Measurements from ENCODE around the gene IFITM2. TPM values are rescaled to one million over a fixed set of nuclear protein-coding genes. Genes with fewer than 3 reads are reported as not detected.

IFITM2 gene
- total and polyA plus RNA-seq, 8 donors, result 32.1 to 182 (median 98.1) TPM

DNA sequence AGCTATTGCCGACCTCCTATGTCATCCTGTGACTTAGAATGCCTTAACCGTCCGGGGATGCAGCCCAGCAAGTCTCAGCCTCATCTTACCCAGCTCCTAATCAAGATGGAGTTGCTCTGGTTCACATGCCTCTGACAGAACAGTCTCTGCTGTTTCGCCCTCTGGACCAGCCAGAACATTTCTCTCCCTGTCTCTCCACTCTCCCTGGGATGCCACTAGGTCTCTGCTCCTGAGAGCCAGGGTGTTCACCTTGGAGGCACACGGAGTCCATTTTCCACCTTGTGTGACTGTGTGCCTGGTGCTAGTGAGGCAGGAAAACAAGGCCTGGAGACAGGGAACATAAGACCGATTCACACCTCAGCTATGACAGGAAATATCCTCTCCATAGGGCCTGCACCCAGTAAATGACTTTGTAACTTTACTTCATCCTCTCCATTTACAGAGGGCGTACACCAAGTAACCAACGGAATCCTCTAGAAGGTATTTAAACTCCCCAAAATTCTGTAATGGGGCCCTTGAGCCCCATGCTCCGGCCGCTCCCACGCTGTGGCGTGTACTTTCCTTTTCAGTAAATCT is 44.9 kb downstream of the IFITM2 start:
- intact Hi-C loops (cut with DNase I), result loop anchor here in 2 of 3 donors (5.0 to 10.0 kb wide), 2 partner anchors 45 to 48 kb away; partner anchors contain the start of gene IFITM2 (in 2 of the 2)
- DNase-seq (no peak), ATAC-seq (no peak), FAIRE-seq (no peak)
- TF ChIP-seq, protein P1, sequence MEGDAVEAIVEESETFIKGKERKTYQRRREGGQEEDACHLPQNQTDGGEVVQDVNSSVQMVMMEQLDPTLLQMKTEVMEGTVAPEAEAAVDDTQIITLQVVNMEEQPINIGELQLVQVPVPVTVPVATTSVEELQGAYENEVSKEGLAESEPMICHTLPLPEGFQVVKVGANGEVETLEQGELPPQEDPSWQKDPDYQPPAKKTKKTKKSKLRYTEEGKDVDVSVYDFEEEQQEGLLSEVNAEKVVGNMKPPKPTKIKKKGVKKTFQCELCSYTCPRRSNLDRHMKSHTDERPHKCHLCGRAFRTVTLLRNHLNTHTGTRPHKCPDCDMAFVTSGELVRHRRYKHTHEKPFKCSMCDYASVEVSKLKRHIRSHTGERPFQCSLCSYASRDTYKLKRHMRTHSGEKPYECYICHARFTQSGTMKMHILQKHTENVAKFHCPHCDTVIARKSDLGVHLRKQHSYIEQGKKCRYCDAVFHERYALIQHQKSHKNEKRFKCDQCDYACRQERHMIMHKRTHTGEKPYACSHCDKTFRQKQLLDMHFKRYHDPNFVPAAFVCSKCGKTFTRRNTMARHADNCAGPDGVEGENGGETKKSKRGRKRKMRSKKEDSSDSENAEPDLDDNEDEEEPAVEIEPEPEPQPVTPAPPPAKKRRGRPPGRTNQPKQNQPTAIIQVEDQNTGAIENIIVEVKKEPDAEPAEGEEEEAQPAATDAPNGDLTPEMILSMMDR (IDR thresholded peaks at IDR 0.05), result no peak
- Histone ChIP-seq H3K27ac (peak overlapping the region in 3 of 4 donors; percentile 60 to 98 (median 93)), H3K4me1 (peaks cover 17 to 28% (median 20%) of the 10 kb centered on the region in 3 donors), H3K27me3 (no peaks in the 10 kb centered on the region), H3K36me3 (no peaks in the 10 kb centered on the region), H3K9me3 (no peaks in the 10 kb centered on the region), H3K4me3 (no peak overlapping the region)
- 95 to 97% methylated on average over 12 of the region's 12 CpGs for WGBS, 2 donors

DNA sequence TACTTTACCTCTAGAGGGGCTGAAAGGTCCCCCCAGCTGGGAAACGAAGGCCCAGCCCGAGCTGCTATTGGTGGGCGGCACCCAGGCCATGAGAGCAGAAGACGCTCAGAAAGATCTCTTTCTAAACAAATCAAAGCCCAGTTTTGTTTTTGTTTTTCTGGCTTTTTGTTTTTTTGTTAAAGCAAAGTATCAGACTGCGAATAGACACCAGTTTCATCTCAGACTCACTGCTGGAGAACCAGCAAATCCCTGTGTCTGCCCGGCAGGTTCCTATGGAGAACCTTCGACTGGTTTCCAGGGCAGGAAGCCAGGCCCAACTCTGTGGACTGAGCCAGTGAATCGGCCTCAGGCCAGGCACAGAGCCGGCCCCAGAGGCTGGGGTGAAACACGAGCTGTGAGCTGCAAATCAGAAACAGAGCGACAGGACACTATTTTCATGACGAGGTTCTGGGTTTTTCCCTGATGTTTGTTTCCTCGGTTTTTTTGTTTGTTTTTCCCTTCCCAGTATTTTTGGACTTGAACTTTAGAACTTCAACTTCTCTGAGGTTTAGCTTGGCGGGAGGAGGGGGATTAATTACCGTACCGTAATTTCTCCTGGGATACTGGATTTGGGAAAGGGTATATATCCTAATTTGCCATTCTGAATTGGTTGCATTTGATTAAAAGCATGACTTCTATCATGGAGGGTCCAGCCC is 45.7 kb downstream of the IFITM2 start:
- Histone ChIP-seq H3K4me1 (peaks cover 17 to 28% (median 20%) of the 10 kb centered on the region in 3 donors), H3K27ac (peak overlapping the region; percentile 60 to 98 (median 84)), H3K4me3 (no peak overlapping the region), H3K9me3 (no peaks in the 10 kb centered on the region), H3K36me3 (no peaks in the 10 kb centered on the region), H3K27me3 (no peaks in the 10 kb centered on the region)
- TF ChIP-seq, protein P1 (IDR thresholded peaks at IDR 0.05), result no peak
- peak; percentile 82 to 93 (median 90) for DNase-seq
- 17 to 24% methylated on average over 16 of the region's 16 CpGs for WGBS, 2 donors
- intact Hi-C loops (cut with DNase I), result loop anchor here in 2 of 3 donors (5.0 to 10.0 kb wide), 2 partner anchors 46 to 49 kb away; partner anchors contain the start of gene IFITM2 (in 2 of the 2)
- peak; percentile 52 to 78 (median 73) for ATAC-seq
- FAIRE-seq, result no peak

DNA sequence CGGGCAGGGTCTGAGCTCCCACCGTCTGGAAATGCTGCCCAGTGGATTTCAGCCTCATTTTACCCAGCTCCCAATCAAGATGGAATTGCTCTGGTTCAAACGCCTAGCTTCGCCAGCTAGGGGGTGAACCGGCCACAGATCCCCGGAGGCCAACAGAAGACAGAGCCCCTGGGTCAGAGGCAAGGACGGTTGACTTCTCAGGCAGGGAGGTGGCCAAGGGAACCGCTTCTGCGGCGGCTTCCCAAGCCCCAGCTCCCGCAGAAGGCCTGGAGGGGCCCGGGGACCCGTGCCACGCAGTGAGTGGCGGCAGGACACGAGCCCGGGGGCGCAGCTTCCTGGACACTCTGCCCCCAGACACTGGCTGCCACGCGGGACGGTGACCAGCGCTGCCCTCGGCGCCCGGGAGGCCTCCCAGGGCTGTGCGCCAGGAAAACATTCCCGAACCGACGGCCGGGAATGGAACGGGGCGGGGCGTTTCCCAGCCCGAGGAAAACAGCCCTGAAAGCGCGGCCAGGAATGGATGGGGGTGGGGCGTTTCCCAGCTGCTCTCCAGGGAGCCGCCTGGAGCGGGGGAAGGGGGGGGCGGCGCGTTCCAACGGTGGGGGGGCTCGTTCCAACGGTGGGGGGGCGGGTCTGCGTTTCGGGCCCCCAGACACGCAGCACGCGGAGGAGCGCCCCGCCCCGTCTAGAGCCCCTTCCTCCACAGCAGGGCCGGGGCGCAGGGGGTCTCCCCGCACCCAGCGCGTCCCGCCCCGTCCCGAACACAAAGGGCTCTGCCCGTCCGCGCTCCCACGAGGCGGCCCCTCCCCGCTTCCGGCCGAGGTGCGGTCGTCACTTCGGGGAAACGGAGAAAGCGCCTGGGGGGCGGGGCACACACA is 48.2 kb downstream of the IFITM2 start:
- peaks cover 17 to 28% (median 20%) of the 10 kb centered on the region in 3 donors for H3K4me1 ChIP-seq
- H3K27me3 ChIP-seq, result no peaks in the 10 kb centered on the region
- intact Hi-C loops (cut with DNase I), result loop anchor here in 1 of 3 donors (10.0 kb wide), 1 partner anchor 51 kb away; the partner anchor contains the start of gene IFITM2
- H3K27ac ChIP-seq, result peak overlapping the region; percentile 92 to 98 (median 95)
- DNase-seq, result peak; percentile 90 to 97 (median 96)
- TF ChIP-seq, protein P1 (IDR thresholded peaks at IDR 0.05), result no peak
- no peak for FAIRE-seq
- H3K9me3 ChIP-seq, result no peaks in the 10 kb centered on the region
- peak; percentile 88 to 92 (median 90) for ATAC-seq
- H3K36me3 ChIP-seq, result no peaks in the 10 kb centered on the region
- H3K4me3 ChIP-seq, result peak overlapping the region in 3 of 4 donors; percentile 10 to 49 (median 36)
- WGBS, 2 donors, result 10 to 15% methylated on average over 45 to 74 of the region's 76 CpGs

DNA sequence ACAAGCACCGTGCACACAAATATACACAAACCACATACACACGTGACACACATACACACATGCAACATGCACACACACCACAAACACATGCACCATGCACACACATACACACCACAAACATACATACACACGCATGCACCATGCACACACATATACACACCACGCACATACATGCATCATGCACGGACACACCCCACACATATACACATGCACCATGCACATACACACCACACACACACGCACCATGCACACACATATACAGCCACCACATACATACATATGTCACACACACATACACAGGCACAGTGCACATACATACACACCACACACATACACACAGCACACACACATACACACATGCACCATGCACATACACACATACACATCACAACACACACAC is 49.0 kb downstream of the IFITM2 start:
- Histone ChIP-seq H3K27ac (no peak overlapping the region), H3K4me3 (no peak overlapping the region), H3K4me1 (peaks cover 17 to 28% (median 20%) of the 10 kb centered on the region in 3 donors), H3K36me3 (no peaks in the 10 kb centered on the region), H3K27me3 (no peaks in the 10 kb centered on the region), H3K9me3 (no peaks in the 10 kb centered on the region)
- FAIRE-seq (no peak), DNase-seq (no peak), ATAC-seq (no peak)
- WGBS, 2 donors, result 67% methylated on average over 6 of the region's 6 CpGs
- TF ChIP-seq, protein P1 (IDR thresholded peaks at IDR 0.05), result no peak
- intact Hi-C loops (cut with DNase I), result loop anchor here in 1 of 3 donors (10.0 kb wide), 1 partner anchor 52 kb away; the partner anchor contains the start of gene IFITM2

All from pancreas (tissue), 10 donors.